ENCODE measurements around the gene MYBBP1A. TPM values are rescaled to one million over a fixed set of nuclear protein-coding genes. Genes with fewer than 3 reads are reported as not detected.

MYBBP1A gene
- total and polyA plus RNA-seq, 2 donors (not counting 1 experiment from before 2014, with no cell fraction given) = 72.4 to 74.4 TPM

- no peak overlapping the region for H3K27ac ChIP-seq (ENCODE audit: low read length in 2 of 2)
- H4K20me1 ChIP-seq (ENCODE audit: control insufficient read depth, insufficient read depth, low read length, poor library complexity, severe bottlenecking) = no peaks in the 10 kb centered on the region
- CTCF ChIA-PET = no interaction called here
- no peaks in the 10 kb centered on the region for H3K4me1 ChIP-seq (ENCODE audit: control insufficient read depth in 2 of 2, insufficient read depth in 2 of 2, low read length in 2 of 2)
- H3K4me3 ChIP-seq (ENCODE audit: control extremely low read depth in 1 of 5, extremely low read depth in 1 of 5, insufficient read depth in 1 of 5, low read depth in 2 of 5, low read length in 4 of 5) = no peak overlapping the region
- 100% methylated on average over 4 of the region's 4 CpGs for WGBS (ENCODE audit: insufficient coverage)
- POLR2A ChIA-PET = no interaction called here
- H3K4me1 Mint-ChIP-seq = no peaks in the 10 kb centered on the region
- H3K4me3 Mint-ChIP-seq = no peak overlapping the region
- no peak overlapping the region for H2AFZ ChIP-seq (ENCODE audit: insufficient read depth, low read depth, low read length, poor library complexity, severe bottlenecking)
- intact Hi-C loops (cut with micrococcal nuclease) = no loop called here
- no peak overlapping the region for H3K4me2 ChIP-seq (replicated peaks; ENCODE audit: low read depth, low read length, poor library complexity, severe bottlenecking)
- peaks cover 0 to 7% (median 0%) of the 10 kb centered on the region in 4 experiments for H3K27me3 ChIP-seq (replicated peaks in 1 of 4; ENCODE audit: control extremely low read depth in 1 of 4, control insufficient read depth in 3 of 4, insufficient read depth in 4 of 4, low read length in 3 of 4)
- H3K9me3 ChIP-seq (ENCODE audit: control extremely low read depth in 1 of 3, control insufficient read depth in 2 of 3, insufficient read depth in 1 of 3, low read length in 2 of 3) = no peaks in the 10 kb centered on the region
- DNase-seq = no peak
- H3K9me3 Mint-ChIP-seq (ENCODE audit: insufficient read depth) = no peaks in the 10 kb centered on the region
- H3K36me3 ChIP-seq (replicated peaks in 1 of 2; ENCODE audit: control extremely low read depth in 1 of 2, control insufficient read depth in 1 of 2, extremely low read depth in 1 of 2, insufficient read depth in 2 of 2, low read length in 1 of 2) = no peaks in the 10 kb centered on the region
- TF ChIP-seq CTCF (IDR thresholded peaks at IDR 0.05) = no peak
- no peak for ATAC-seq (ENCODE audit: low read depth)
- no peaks in the 10 kb centered on the region for H3K79me2 ChIP-seq (ENCODE audit: control insufficient read depth, insufficient read depth, low read length)
- peaks cover 25% of the 10 kb centered on the region for H3K27me3 Mint-ChIP-seq
- no peak overlapping the region for H3K9ac ChIP-seq (ENCODE audit: low read length)
- no peak overlapping the region for H3K27ac Mint-ChIP-seq
These were observed 46.1 kb upstream of the MYBBP1A start for GRCh38 chr17:4601326-4601725.

- H3K4me1 Mint-ChIP-seq = no peaks in the 10 kb centered on the region
- Histone ChIP-seq H3K27me3 (replicated peaks in 1 of 4; ENCODE audit: control extremely low read depth in 1 of 4, control insufficient read depth in 3 of 4, insufficient read depth in 4 of 4, low read length in 3 of 4) (peaks cover 0 to 8% (median 0%) of the 10 kb centered on the region in 4 experiments), H3K4me1 (ENCODE audit: control insufficient read depth in 2 of 2, insufficient read depth in 2 of 2, low read length in 2 of 2) (no peaks in the 10 kb centered on the region), H3K79me2 (ENCODE audit: control insufficient read depth, insufficient read depth, low read length) (no peaks in the 10 kb centered on the region), H3K4me3 (ENCODE audit: control extremely low read depth in 1 of 5, extremely low read depth in 1 of 5, insufficient read depth in 1 of 5, low read depth in 2 of 5, low read length in 4 of 5) (no peak overlapping the region), H2AFZ (ENCODE audit: insufficient read depth, low read depth, low read length, poor library complexity, severe bottlenecking) (no peak overlapping the region), H3K4me2 (replicated peaks; ENCODE audit: low read depth, low read length, poor library complexity, severe bottlenecking) (no peak overlapping the region), H3K36me3 (replicated peaks in 1 of 2; ENCODE audit: control extremely low read depth in 1 of 2, control insufficient read depth in 1 of 2, extremely low read depth in 1 of 2, insufficient read depth in 2 of 2, low read length in 1 of 2) (no peaks in the 10 kb centered on the region), H3K27ac (ENCODE audit: low read length in 2 of 2) (no peak overlapping the region), H3K9ac (ENCODE audit: low read length) (no peak overlapping the region), H4K20me1 (ENCODE audit: control insufficient read depth, insufficient read depth, low read length, poor library complexity, severe bottlenecking) (no peaks in the 10 kb centered on the region), H3K9me3 (ENCODE audit: control extremely low read depth in 1 of 3, control insufficient read depth in 2 of 3, insufficient read depth in 1 of 3, low read length in 2 of 3) (no peaks in the 10 kb centered on the region)
- CTCF ChIA-PET = no interaction called here
- POLR2A ChIA-PET = no interaction called here
- H3K27me3 Mint-ChIP-seq = peaks cover 24% of the 10 kb centered on the region
- H3K27ac Mint-ChIP-seq = no peak overlapping the region
- no peaks in the 10 kb centered on the region for H3K9me3 Mint-ChIP-seq (ENCODE audit: insufficient read depth)
- intact Hi-C loops (cut with micrococcal nuclease) = no loop called here
- 83% methylated on average over 13 of the region's 13 CpGs for WGBS (ENCODE audit: insufficient coverage)
- DNase-seq (no peak), ATAC-seq (ENCODE audit: low read depth) (no peak)
- TF ChIP-seq EZH2 (IDR thresholded peaks at IDR 0.05; ENCODE audit: borderline replicate concordance, insufficient read depth, low read depth, low read length, poor library complexity, severe bottlenecking) (no peak), CTCF (IDR thresholded peaks at IDR 0.05) (no peak)
- H3K4me3 Mint-ChIP-seq = no peak overlapping the region
These were observed 45.4 kb upstream of the MYBBP1A start for GRCh38 chr17:4600563-4600962.

All from B cell (primary cell).